GM18511 (cell line): ENCODE measurements around the gene ZNF202.
"Not testable (repeated sequence)": the region's sequence is repeated elsewhere in the genome, so short reads cannot be mapped to it uniquely, and the experiment has no call there.

Experiments used
- ATAC-seq: cut with Tn5 transposase; IDR thresholded peaks from one replicate; pipeline ENCODE4 v1.9.1; 2021; ENCODE audit warnings: mild to moderate bottlenecking, moderate library complexity; ENCODE audit not compliant: unreplicated experiment

ZNF202 gene

GRCh38 chr11:123742031-123742723 lies 717 bp upstream of the ZNF202 start:
- ATAC-seq, result peak; percentile 19

GRCh38 chr11:123740787-123741158 lies 687 bp downstream of the ZNF202 start:
- ATAC-seq, result peak; percentile 20

GRCh38 chr11:123738374-123738773 lies 3.1 kb downstream of the ZNF202 start:
- ATAC-seq, result no peak

GRCh38 chr11:123736769-123737168 lies 4.7 kb downstream of the ZNF202 start:
- no peak for ATAC-seq

GRCh38 chr11:123729602-123730001 lies 11.9 kb downstream of the ZNF202 start:
- ATAC-seq, result no peak

- ATAC-seq, result no peak
Measured at GRCh38 chr11:123725995-123726655, 15.3 kb downstream of the ZNF202 start.

GRCh38 chr11:123719452-123719851 lies 22.0 kb downstream of the ZNF202 start:
- no peak for ATAC-seq

GRCh38 chr11:123718469-123718868 lies 23.0 kb downstream of the ZNF202 start:
- ATAC-seq, result no peak

GRCh38 chr11:123718063-123718462 lies 23.4 kb downstream of the ZNF202 start:
- ATAC-seq, result no peak

GRCh38 chr11:123712627-123713026 lies 28.8 kb downstream of the ZNF202 start:
- not testable (repeated sequence) for ATAC-seq

- ATAC-seq, result no peak
Measured at GRCh38 chr11:123707606-123708205, 33.8 kb downstream of the ZNF202 start.

- ATAC-seq, result no peak
Measured at GRCh38 chr11:123707206-123707605, 34.3 kb downstream of the ZNF202 start.

GRCh38 chr11:123704341-123704740 lies 37.1 kb downstream of the ZNF202 start:
- no peak for ATAC-seq

GRCh38 chr11:123702696-123703095 lies 38.8 kb downstream of the ZNF202 start:
- ATAC-seq, result no peak

- peak; percentile 67 for ATAC-seq
Measured at GRCh38 chr11:123702139-123702538, 39.3 kb downstream of the ZNF202 start.

- ATAC-seq, result no peak
Measured at GRCh38 chr11:123700772-123701171, 40.7 kb downstream of the ZNF202 start.

- no peak for ATAC-seq
Measured at GRCh38 chr11:123698546-123699127, 42.8 kb downstream of the ZNF202 start.

- no peak for ATAC-seq
Measured at GRCh38 chr11:123696183-123696582, 45.3 kb downstream of the ZNF202 start.

- no peak for ATAC-seq
Measured at GRCh38 chr11:123695231-123695630, 46.2 kb downstream of the ZNF202 start.

- no peak for ATAC-seq
Measured at GRCh38 chr11:123694551-123694950, 46.9 kb downstream of the ZNF202 start.

- ATAC-seq, result no peak
Measured at GRCh38 chr11:123692961-123693360, 48.5 kb downstream of the ZNF202 start.

- no peak for ATAC-seq
Measured at GRCh38 chr11:123690485-123690884, 51.0 kb downstream of the ZNF202 start.
